ENCODE data around the gene TBXAS1.

DNA sequence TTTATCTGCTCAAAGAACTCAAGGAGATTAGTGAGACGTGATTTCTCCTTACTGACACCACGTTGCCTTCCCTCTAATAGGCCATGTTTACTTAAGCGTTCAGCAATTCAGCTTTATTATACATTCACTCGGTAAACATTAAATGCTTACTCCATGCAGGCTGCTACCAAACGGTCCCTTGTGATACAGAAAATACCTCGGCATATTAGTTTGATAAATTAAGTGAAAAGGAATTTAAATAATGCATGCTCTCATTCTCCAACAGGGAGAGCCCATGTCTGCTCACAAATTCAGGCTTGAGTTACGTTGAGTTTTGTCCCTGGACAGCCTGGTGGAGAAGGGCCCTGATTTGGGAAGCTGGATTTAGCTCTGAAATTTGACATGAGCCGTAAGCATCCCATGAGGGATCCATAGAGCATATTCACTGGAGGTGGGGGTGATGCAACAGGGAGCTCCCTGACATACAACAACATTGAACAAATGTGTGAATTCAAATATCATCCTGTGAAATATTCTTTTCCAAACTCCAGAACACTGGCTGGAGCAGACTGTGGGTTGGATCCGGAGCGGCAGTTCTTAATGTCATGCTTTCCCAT, 86.3 kb downstream of the TBXAS1 start:
- TF ChIP-seq EZH2phosphoT487 (IDR thresholded peaks at IDR 0.05; ENCODE audit: borderline replicate concordance, low read depth, low read length) = no peak
- TF ChIP-seq, protein P1, sequence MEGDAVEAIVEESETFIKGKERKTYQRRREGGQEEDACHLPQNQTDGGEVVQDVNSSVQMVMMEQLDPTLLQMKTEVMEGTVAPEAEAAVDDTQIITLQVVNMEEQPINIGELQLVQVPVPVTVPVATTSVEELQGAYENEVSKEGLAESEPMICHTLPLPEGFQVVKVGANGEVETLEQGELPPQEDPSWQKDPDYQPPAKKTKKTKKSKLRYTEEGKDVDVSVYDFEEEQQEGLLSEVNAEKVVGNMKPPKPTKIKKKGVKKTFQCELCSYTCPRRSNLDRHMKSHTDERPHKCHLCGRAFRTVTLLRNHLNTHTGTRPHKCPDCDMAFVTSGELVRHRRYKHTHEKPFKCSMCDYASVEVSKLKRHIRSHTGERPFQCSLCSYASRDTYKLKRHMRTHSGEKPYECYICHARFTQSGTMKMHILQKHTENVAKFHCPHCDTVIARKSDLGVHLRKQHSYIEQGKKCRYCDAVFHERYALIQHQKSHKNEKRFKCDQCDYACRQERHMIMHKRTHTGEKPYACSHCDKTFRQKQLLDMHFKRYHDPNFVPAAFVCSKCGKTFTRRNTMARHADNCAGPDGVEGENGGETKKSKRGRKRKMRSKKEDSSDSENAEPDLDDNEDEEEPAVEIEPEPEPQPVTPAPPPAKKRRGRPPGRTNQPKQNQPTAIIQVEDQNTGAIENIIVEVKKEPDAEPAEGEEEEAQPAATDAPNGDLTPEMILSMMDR (conservative IDR thresholded peaks at IDR 0.05; ENCODE audit: low read length) = no peak
